PFSK-1 (cell line): ENCODE measurements around the gene GPR142.

ENCODE experiments used
- POLR2AphosphoS5 ChIP-seq: IDR thresholded peaks from 2 replicates; pipeline ENCODE4 v1.6.1; 2012; ENCODE audit warnings: low read depth, mild to moderate bottlenecking, control low read depth, low read length, moderate library complexity
- REST ChIP-seq, 2 experiments: IDR thresholded peaks; 2 replicates each; pipeline versions ENCODE4 v1.6.1 to v1.8.0; 2011 to 2012; ENCODE audit warnings: low read depth in 2 of 2, low read length in 2 of 2, control low read depth in 1 of 2, inconsistent platforms in 1 of 2, mild to moderate bottlenecking in 1 of 2, moderate library complexity in 1 of 2; ENCODE audit not compliant: insufficient read depth in 1 of 2
- SIN3A ChIP-seq: IDR thresholded peaks from 2 replicates; pipeline ENCODE4 v1.6.1; 2012; ENCODE audit warnings: mild to moderate bottlenecking, low read length, moderate library complexity, borderline replicate concordance; ENCODE audit not compliant: insufficient read depth
- TAF1 ChIP-seq: IDR thresholded peaks from 2 replicates; pipeline ENCODE4 v1.6.1; 2012; ENCODE audit warnings: low read length, control low read depth, borderline replicate concordance; ENCODE audit not compliant: insufficient read depth

DNA sequence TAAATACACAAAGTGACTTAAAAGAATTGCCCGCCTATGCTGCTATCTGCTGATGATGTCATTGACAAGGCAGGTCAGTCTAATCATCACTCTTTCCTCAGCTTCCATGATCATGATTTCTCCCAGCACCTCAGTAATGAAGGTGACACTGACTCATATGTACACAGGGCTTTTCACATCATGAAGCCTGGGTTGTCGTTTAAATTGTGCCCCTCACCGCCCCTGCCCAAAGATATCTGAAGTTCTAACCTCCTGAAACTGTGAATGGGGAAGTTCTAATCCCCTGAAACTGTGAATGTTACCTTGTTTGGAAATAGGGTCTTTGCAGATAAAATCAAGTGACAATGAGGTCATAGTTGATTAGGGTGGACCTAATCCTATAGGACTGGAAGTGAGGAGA is 47.2 kb downstream of the GPR142 start:
- TF ChIP-seq REST (IDR thresholded peaks at IDR 0.05; ENCODE audit: insufficient read depth in 1 of 2, low read depth in 2 of 2, low read length in 2 of 2) (no peak), SIN3A (no peak), TAF1 (no peak), POLR2AphosphoS5 (no peak)
